NOMO-1 (cell line): ENCODE results near the gene CT45A9.
"Not testable (repeated sequence)": the region's sequence is repeated elsewhere in the genome, so short reads cannot be mapped to it uniquely, and the experiment has no call there.

ENCODE experiments used
- DNase-seq, 2 experiments: peaks; one replicate each; lab custom pipeline; 2025; ENCODE audit not compliant: unreplicated experiment in 2 of 2; lab: John Stamatoyannopoulos, UW

Gene CT45A9, protein sequence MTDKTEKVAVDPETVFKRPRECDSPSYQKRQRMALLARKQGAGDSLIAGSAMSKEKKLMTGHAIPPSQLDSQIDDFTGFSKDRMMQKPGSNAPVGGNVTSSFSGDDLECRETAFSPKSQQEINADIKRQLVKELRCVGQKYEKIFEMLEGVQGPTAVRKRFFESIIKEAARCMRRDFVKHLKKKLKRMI

DNA sequence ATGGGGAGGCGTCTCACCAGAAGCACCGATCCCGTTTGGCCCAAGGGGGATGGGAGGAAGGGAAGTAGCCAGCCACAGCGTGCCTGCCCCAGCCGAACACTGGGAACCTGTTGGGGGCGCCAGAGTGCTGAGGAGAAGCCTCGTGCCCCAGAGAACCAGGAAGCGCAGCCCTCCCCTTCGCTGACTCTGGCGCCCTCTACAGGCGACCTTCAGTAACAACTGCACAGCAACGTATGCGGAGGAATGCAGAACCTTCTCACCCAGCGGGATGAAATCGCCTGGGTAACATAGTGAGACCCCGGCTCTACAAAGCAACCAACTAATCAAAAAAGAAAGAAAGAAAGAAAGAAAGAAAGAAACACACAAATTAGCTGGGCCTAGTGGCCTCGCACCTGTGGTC is at the start of gene CT45A9:
Gene CT45A9 (minus strand): TSS at position 101 of the 400 bp plus-strand sequence. CDS start 3,751 bp downstream, outside the sequence.
- DNase-seq, result not testable (repeated sequence)

DNA sequence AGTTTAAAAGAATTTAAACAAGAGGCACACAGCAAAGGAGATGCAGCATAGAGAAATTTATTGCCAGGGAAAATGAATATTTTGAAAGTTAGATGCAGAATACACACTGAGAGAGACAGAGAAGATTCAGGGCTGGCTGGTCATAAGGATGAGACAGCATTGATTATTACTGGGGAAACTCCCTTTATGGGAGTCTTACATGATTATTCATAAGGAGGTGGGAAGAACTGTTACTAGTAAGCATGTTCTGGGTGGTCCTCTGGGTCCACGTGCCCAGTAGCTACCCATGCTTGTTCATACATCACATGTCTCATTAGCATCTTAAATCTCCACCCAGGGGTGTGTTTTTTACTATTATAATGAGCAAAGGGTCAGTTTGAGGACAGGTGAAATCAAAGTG is 48.9 kb upstream of the CT45A9 start:
- DNase-seq, result not testable (repeated sequence)

DNA sequence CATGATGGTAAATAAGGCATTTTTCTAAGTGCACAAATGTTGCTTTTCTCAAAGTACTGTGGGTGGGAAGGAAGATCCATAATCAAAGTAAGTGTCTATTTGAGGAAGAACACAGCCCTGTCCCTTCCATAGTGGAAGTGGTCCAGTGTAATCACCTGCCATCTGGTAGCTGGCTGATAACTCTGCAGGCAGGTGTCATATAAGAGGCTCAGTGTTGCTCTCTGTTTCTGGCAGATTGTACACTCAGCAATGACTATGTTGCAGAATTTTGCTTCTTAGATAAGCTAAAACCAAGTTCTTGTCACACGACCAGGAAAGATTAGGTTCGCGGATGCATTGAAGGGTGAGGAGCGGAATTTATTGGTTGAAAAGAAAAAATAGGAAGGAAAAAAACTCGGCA is 42.8 kb upstream of the CT45A9 start:
- no peak for DNase-seq

DNA sequence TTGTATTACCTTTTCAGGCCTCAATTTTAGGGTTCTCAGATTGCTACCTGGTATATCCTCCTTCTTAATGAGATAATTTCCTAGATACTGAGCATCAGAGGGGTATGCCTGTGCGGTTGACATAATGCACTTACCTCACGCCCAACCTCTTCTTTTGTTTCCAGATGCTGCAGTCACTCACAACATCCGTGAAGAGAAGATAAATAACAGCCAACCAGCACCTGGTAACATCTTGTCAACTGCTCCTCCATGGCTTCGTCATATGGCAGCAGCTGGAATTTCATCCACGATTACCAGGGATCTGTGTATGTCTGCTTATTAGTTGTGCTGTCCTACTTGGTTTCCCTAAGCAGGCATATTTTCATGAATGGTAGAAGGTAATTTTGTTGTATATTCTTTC is 38.6 kb upstream of the CT45A9 start:
- no peak for DNase-seq

DNA sequence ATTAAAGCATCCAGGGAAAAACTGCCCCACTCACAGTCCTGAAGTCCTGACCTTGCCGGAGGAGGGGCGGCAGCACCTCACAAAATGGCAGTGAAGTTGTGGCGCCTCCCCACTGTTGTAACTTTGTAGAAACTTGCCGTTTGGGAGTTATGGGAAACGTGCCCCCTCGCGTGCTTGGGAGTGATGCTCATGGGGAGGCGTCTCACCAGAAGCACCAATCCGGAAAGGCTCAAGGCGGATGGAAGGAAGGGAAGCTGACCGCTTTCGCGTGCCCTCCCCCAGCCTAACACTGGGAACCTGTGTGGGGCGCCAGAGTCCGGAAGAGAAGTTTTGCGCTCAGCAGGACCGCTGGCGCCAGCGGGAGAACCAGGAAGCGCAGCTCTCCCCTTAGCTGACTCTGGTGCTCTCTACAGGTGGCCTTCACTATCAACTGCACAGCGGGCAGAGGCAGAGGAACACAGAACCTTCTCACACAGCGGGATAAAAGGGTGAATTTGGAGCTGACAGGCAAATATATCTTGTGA is 21.7 kb upstream of the CT45A9 start, which contains the start of the genes CT45A10 and SAGE1:
Gene CT45A10 (minus strand): TSS at position 151 of the 524 bp plus-strand sequence. CDS start 8,100 bp downstream, outside the sequence.
Gene SAGE1 (plus strand): TSS at position 423 of the 524 bp plus-strand sequence. CDS start 2,527 bp downstream, outside the sequence.
- DNase-seq, result no peak

DNA sequence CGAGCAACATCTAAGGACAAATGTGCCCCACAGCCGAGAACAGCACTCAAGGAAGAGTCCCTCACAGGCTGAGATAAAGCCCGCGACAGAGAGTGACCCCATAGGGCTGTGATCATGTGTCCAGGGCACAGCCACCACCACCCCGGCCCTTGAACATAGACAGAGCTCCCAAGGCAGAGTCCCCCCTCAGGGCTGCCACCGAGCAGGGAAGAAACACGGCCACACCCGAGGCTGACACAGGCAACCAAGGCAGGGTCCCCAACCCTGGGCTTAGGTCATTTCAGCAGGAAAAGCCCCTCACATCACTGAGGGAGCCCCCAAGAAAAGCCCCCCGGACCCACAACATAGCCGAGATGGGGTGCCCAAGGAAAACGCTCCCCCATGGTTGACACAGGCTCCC is 21.2 kb upstream of the CT45A9 start:
- DNase-seq, result no peak

DNA sequence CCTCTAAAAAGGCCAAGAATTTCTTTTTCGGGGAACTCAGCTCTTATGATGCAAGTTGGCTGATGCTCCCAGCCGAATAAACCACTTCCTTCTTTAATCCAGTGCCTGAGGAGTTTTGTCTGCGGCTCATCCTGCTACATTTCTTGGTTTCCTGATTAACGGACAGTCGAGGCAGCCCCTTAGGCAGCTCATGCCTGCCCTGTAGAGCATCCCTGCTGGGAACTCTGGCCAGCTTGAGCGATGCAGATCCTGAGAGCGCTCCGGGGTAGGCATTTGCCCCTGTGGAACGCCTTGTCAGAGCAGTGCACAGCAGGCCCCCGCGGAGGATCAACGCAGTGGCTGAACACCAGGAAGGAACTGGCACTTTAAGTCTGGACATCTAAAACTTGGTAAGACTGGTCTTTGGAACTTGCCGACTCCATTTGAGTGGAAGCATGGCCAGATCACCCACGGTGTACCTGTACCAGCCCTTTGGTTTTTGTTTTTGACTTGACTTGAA is 18.5 kb upstream of the CT45A9 start:
- DNase-seq, result no peak

DNA sequence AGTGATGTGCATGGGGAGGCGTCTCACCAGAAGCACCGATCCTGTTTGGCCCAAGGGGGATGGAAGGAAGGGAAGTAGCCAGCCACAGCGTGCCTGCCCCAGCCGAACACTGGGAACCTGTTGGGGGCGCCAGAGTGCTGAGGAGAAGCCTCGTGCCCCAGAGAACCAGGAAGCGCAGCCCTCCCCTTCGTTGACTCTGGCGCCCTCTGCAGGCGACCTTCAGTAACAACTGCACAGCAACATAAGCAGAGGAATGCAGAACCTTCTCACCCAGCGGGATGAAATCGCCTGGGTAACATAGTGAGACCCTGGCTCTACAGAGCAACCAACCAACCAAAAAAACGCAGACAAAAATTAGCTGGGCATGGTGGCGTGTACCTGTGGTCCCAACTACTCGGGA is 17.4 kb upstream of the CT45A9 start:
- DNase-seq, result not testable (repeated sequence)

DNA sequence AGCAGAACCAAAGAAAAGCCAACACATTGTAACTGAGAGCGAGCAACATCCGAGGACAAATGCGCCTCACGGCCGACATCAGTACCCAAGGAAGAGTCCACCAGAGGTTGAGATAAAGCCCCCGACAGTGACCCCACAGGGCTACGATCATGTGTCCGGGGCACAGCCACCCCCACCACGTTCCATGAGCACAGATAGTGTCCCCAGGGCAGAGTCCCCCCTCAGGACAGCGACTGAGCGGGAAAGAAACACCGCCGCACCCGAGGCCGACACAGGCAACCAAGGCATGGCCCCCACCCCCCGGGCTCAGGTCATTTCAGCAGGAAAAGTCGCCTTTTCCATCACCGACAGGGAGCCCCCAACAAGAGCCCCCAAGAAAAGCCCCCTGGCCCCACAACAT is 16.6 kb upstream of the CT45A9 start:
- DNase-seq, result not testable (repeated sequence)

DNA sequence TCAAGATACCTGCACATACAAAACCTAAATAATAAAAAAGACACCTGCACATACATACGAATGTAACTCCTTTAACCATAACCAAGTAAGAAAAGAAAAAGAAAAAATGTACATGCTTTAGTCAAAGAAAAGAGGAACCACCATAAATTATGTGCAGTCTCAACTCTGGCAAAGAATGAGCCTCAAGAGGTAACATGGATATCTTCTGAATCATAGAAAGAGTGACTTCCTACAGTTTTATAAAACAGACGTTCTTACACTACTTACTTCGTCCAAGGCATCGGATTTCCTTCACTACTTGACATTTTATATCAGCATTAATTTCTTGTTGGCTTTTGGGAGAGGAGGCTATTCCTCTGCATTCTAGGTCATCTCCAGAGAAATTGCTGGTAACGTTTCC is 11.1 kb upstream of the CT45A9 start:
- not testable (repeated sequence) for DNase-seq

DNA sequence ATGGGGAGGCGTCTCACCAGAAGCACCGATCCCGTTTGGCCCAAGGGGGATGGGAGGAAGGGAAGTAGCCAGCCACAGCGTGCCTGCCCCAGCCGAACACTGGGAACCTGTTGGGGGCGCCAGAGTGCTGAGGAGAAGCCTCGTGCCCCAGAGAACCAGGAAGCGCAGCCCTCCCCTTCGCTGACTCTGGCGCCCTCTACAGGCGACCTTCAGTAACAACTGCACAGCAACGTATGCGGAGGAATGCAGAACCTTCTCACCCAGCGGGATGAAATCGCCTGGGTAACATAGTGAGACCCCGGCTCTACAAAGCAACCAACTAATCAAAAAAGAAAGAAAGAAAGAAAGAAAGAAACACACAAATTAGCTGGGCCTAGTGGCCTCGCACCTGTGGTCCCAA is 17.2 kb downstream of the CT45A9 start, which contains the start of gene CT45A8:
Gene CT45A8 (minus strand): TSS at position 101 of the 400 bp plus-strand sequence. CDS start 3,755 bp downstream, outside the sequence.
- DNase-seq, result not testable (repeated sequence)

DNA sequence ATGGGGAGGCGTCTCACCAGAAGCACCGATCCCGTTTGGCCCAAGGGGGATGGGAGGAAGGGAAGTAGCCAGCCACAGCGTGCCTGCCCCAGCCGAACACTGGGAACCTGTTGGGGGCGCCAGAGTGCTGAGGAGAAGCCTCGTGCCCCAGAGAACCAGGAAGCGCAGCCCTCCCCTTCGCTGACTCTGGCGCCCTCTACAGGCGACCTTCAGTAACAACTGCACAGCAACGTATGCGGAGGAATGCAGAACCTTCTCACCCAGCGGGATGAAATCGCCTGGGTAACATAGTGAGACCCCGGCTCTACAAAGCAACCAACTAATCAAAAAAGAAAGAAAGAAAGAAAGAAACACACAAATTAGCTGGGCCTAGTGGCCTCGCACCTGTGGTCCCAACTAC is 34.4 kb downstream of the CT45A9 start, which contains the start of gene CT45A7:
Gene CT45A7 (minus strand): TSS at position 101 of the 400 bp plus-strand sequence. CDS start 3,747 bp downstream, outside the sequence.
- DNase-seq, result not testable (repeated sequence)

DNA sequence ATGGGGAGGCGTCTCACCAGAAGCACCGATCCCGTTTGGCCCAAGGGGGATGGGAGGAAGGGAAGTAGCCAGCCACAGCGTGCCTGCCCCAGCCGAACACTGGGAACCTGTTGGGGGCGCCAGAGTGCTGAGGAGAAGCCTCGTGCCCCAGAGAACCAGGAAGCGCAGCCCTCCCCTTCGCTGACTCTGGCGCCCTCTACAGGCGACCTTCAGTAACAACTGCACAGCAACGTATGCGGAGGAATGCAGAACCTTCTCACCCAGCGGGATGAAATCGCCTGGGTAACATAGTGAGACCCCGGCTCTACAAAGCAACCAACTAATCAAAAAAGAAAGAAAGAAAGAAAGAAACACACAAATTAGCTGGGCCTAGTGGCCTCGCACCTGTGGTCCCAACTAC is 51.7 kb downstream of the CT45A9 start, which contains the start of gene CT45A2:
Gene CT45A2 (minus strand): TSS at position 101 of the 400 bp plus-strand sequence. CDS start 3,747 bp downstream, outside the sequence.
- DNase-seq, result not testable (repeated sequence)
